Measurements from ENCODE around the gene SPRY2. TPM values are rescaled to one million over a fixed set of nuclear protein-coding genes. Genes with fewer than 3 reads are reported as not detected.
A peak's percentile ranks its signal among the peaks of the same experiment; 100 is the strongest.

Gene SPRY2, protein sequence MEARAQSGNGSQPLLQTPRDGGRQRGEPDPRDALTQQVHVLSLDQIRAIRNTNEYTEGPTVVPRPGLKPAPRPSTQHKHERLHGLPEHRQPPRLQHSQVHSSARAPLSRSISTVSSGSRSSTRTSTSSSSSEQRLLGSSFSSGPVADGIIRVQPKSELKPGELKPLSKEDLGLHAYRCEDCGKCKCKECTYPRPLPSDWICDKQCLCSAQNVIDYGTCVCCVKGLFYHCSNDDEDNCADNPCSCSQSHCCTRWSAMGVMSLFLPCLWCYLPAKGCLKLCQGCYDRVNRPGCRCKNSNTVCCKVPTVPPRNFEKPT
- total RNA-seq: 10 to 100 TPM; 24.3 to 40.9 (median 34.5) TPM
- 10 to 100 TPM; 26.5 to 31.1 TPM for polyA plus RNA-seq
- long read RNA-seq, donor 1, transcript SPRY2-202 (2 exons, 2,111 nt): major isoform, 35 of 53 reads
- long read RNA-seq, donor 1, transcript SPRY2-201 (2 exons, 2,708 nt): minor isoform, 7 of 53 reads
- long read RNA-seq, donor 1, partial matches to known transcripts: 0 of 53 reads
- long read RNA-seq, donor 1, other reads (novel, unspliced or antisense): 11 of 53 reads
- long read RNA-seq, donor 2, transcript SPRY2-202 (2 exons, 2,111 nt): major isoform, 44 of 57 reads
- long read RNA-seq, donor 2, partial matches to known transcripts: 5 of 57 reads
- long read RNA-seq, donor 2, other reads (novel, unspliced or antisense): 4 of 57 reads
- long read RNA-seq, donor 3, transcript SPRY2-202 (2 exons, 2,111 nt): major isoform, 9 of 17 reads
- long read RNA-seq, donor 3, transcript SPRY2-201 (2 exons, 2,708 nt): minor isoform, 5 of 17 reads
- long read RNA-seq, donor 3, partial matches to known transcripts: 0 of 17 reads
- long read RNA-seq, donor 3, other reads (novel, unspliced or antisense): 3 of 17 reads

GRCh38 chr13:80341101-80341755, at the start of gene SPRY2:
Gene SPRY2 (minus strand): TSS chr13:80341126. CDS start chr13:80337705, 3,421 bp downstream.
- peak within 1 kb of the TSS; percentile 96 to 99 (median 98) for H3K27ac ChIP-seq

DNA sequence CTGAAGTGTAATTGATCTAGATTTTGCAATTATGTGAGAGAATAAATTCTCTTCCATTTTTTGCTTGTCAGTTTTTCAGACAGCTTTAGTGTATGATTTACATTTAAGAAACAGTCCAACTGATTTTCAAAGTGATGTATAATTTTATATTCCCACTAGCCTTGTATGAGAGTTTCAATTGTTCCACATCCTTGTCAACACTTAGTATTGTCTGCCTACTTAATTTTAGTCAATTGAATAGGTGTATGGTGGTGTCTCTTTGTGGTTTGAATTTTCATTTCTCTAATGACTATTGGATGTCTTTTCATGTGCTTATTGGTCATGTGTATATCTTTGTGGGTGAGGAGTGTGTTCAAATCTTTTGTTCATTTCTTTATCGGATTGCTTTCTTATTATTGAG, 49.4 kb upstream of the SPRY2 start:
- intact Hi-C loops (cut with DNase I): no loop called here
- Histone ChIP-seq H3K27ac (no peak overlapping the region), H3K36me3 (no peaks in the 10 kb centered on the region), H3K4me1 (peaks cover 0 to 7% (median 0%) of the 10 kb centered on the region in 9 donors), H3K9me3 (peaks cover 0 to 40% (median 16%) of the 10 kb centered on the region in 11 donors), H3K4me3 (no peak overlapping the region), H3K27me3 (no peaks in the 10 kb centered on the region)
- WGBS, 2 donors: 94 to 99% methylated on average over 1 of the region's 1 CpG
- DNase-seq: no peak
- no peak for TF ChIP-seq CTCF (IDR thresholded peaks at IDR 0.05)
- ATAC-seq: no peak

More at GRCh38 chr13:80341101-80341755, at the start of gene SPRY2:
- Histone ChIP-seq H3K27me3 (no peaks in the 10 kb centered on the region), H3K9me3 (no peaks in the 10 kb centered on the region), H3K4me1 (peaks cover 0 to 49% (median 38%) of the 10 kb centered on the region in 9 donors), H3K4me3 (peak within 1 kb of the TSS; percentile 76 to 100 (median 86)), H3K36me3 (peaks cover 0 to 15% (median 4%) of the 10 kb centered on the region in 9 donors)
- intact Hi-C loops (cut with DNase I): loop anchor here (2.0 to 10.0 kb wide), 17 partner anchors 124 to 709 kb away; no protein-coding TSS in a partner anchor
- WGBS, 2 donors: 0% methylated on average over 34 to 52 of the region's 54 CpGs
- TF ChIP-seq CTCF (IDR thresholded peaks at IDR 0.05): peak in 5 of 9 donors; percentile 7 to 43 (median 40)
- DNase-seq (peak; percentile 93 to 94), ATAC-seq (peak; percentile 78 to 91 (median 84))

DNA sequence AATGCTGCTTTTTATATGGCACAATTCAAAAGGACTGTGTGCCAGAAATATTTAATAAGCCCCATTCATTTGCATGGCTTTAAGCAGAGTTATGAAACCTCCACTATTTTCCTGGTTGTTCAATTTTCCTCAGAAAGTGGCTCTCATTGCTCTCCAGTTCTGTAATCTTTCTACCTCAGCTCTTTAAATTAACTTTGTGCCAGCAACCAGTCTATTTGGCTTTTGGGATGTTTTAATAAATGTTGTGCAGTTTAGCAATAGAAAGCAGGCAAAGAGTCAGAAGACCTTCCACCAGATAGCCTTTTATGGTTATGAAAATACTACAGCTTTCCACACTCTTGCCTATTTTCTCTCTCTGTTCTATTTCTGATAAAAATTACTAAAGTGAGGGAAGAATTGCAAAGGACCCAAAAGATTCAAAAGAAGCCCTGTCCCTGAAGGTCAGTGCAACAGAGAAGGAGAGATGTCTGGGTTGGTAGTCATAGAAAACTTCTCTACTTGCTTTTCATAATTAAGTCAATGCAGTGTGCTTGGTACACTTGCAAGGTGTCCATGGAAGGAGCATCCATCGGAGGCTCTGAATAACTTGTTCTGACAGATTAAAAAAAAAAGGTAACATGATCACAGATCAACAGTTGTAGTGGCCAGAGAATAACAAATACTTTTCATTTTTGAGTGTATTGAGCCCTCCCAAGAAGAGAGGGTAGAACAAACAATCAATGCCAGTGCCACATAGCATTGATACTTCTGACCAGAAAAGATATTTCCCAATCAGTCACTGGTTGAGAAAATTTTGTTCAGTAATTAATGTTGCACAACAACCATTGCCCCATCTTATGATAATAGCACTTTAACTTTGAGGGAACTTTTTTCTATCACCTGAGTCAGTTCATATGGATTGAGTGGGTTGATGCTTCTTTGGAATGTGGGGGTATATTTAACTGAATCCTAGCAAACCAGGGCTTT, 48.4 kb upstream of the SPRY2 start:
- ATAC-seq (peak in 2 of 8 donors; percentile 49 to 62), DNase-seq (no peak)
- H3K36me3 ChIP-seq: no peaks in the 10 kb centered on the region
- intact Hi-C loops (cut with DNase I): loop anchor here in 1 of 10 donors (5.0 kb wide), 1 partner anchor 43 kb away; no protein-coding TSS in a partner anchor
- peak overlapping the region in 1 of 10 donors; percentile 56 for H3K27ac ChIP-seq
- H3K4me3 ChIP-seq: no peak overlapping the region
- H3K9me3 ChIP-seq: peaks cover 0 to 31% (median 15%) of the 10 kb centered on the region in 11 donors
- 92 to 93% methylated on average over 1 of the region's 1 CpG for WGBS, 2 donors
- peaks cover 0 to 7% (median 0%) of the 10 kb centered on the region in 9 donors for H3K4me1 ChIP-seq
- no peaks in the 10 kb centered on the region for H3K27me3 ChIP-seq
- TF ChIP-seq CTCF (IDR thresholded peaks at IDR 0.05): no peak
